Panc1 (cell line): Measurements from ENCODE around the gene TLCD1.

Experiments used
- POLR2AphosphoS5 ChIP-seq: IDR thresholded peaks from 2 replicates; pipeline ENCODE4 v1.6.1; 2012; ENCODE audit warnings: mild to moderate bottlenecking, low read depth, low read length, moderate library complexity
- TF ChIP-seq, protein P1 (sequence below), 2 experiments: IDR thresholded peaks; 2 replicates each; pipeline ENCODE4 v1.6.1; 2011 to 2012; ENCODE audit warnings: low read depth in 2 of 2, control low read depth in 1 of 2, low read length in 1 of 2, mild to moderate bottlenecking in 1 of 2, moderate library complexity in 1 of 2; ENCODE audit not compliant: insufficient read depth in 1 of 2

DNA sequence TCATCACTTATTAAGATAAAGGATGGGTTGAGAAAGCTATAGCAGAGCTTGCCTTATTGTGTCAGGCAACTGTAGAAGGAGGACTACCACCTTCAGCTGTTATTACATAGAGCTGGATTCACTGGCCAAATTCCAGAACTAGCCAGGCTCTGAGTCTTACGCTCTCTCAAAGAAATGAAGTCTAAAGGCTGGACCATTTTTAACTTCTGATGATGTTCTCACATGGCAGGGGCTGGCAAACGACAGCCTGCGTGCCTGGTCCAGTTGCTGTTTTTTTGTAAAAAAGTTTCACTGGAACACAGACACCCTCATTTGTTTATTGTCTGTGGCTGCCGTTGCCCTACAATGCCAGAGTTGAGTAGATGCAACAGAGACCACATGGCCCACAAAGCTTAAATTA is 39.0 kb upstream of the TLCD1 start:
- TF ChIP-seq, protein P1, sequence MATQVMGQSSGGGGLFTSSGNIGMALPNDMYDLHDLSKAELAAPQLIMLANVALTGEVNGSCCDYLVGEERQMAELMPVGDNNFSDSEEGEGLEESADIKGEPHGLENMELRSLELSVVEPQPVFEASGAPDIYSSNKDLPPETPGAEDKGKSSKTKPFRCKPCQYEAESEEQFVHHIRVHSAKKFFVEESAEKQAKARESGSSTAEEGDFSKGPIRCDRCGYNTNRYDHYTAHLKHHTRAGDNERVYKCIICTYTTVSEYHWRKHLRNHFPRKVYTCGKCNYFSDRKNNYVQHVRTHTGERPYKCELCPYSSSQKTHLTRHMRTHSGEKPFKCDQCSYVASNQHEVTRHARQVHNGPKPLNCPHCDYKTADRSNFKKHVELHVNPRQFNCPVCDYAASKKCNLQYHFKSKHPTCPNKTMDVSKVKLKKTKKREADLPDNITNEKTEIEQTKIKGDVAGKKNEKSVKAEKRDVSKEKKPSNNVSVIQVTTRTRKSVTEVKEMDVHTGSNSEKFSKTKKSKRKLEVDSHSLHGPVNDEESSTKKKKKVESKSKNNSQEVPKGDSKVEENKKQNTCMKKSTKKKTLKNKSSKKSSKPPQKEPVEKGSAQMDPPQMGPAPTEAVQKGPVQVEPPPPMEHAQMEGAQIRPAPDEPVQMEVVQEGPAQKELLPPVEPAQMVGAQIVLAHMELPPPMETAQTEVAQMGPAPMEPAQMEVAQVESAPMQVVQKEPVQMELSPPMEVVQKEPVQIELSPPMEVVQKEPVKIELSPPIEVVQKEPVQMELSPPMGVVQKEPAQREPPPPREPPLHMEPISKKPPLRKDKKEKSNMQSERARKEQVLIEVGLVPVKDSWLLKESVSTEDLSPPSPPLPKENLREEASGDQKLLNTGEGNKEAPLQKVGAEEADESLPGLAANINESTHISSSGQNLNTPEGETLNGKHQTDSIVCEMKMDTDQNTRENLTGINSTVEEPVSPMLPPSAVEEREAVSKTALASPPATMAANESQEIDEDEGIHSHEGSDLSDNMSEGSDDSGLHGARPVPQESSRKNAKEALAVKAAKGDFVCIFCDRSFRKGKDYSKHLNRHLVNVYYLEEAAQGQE (IDR thresholded peaks at IDR 0.05; ENCODE audit: insufficient read depth in 1 of 2, low read depth in 2 of 2, low read length in 1 of 2), result no peak
- TF ChIP-seq POLR2AphosphoS5, result no peak
